HG03460 (cell line): ENCODE data around the gene FEZF1.

Experiments used
- ATAC-seq: cut with Tn5 transposase; IDR thresholded peaks from one replicate; pipeline ENCODE4 v1.9.1; 2021; ENCODE audit not compliant: unreplicated experiment

Gene FEZF1

GRCh38 chr7:122269241-122269640, 35.3 kb downstream of the FEZF1 start:
- no peak for ATAC-seq

- no peak for ATAC-seq
Observed at GRCh38 chr7:122268101-122268500, 36.4 kb downstream of the FEZF1 start.

- no peak for ATAC-seq
Observed at GRCh38 chr7:122262246-122262645, 42.3 kb downstream of the FEZF1 start.

- ATAC-seq: no peak
Observed at GRCh38 chr7:122261442-122261841, 43.1 kb downstream of the FEZF1 start.

DNA sequence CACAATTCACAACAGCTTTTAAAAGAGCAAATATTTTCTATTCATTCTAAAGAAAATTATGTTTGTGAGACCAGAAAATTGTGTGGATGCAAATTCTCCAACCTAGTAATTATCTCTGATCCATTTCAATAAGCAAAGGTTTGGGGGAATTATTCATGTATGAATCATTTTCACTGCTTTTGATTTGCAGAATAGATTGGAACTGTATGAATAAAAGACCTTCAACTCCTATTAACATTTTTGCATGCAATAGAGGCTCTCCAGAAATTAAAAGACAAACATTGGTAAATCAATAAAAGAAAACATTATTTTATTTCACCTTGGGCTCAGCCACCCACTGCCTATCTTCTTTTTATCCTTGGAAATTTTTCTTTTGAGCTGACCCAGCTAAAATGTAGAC, 43.5 kb downstream of the FEZF1 start:
- no peak for ATAC-seq

DNA sequence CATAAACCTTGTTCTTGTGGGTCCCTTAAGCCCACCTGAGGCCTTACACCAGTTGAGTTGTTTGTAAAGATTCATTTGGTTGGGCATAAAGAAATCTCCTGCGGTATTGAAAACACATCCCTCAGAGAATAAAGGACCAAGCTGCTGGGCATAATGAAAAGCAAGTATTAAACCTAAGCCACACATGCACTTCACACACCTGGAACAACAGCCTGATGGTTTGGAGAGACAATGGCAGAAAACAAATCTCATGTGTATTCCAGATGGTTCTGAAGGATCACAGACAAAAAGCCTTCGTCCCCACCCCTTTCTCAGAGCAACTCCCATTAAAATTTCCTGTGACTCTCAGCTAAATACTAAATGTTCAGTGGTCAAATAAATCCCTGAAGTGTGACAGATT, 44.2 kb downstream of the FEZF1 start:
- no peak for ATAC-seq

- ATAC-seq: no peak
Observed at GRCh38 chr7:122258971-122259370, 45.6 kb downstream of the FEZF1 start.

DNA sequence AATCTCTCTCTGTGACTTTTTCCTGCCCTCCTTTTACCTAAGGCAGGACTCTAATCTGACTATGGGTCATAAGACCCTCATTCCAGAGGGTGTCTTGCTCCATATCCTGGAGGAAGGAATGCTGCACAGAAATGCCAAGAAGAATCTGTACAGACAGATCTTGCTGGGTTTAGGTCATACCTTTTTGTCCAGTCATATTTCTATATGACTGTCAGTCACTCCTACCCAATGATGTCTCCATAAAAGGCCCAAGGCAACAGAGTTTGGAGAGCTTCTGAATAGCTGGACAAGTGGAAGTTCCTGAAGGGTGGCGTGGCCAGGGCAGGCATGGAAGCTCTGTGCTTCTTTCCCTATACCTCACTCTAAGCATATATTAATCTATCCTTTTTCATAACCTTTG, 47.5 kb downstream of the FEZF1 start:
- ATAC-seq: no peak

- no peak for ATAC-seq
Observed at GRCh38 chr7:122256046-122256445, 48.5 kb downstream of the FEZF1 start.

DNA sequence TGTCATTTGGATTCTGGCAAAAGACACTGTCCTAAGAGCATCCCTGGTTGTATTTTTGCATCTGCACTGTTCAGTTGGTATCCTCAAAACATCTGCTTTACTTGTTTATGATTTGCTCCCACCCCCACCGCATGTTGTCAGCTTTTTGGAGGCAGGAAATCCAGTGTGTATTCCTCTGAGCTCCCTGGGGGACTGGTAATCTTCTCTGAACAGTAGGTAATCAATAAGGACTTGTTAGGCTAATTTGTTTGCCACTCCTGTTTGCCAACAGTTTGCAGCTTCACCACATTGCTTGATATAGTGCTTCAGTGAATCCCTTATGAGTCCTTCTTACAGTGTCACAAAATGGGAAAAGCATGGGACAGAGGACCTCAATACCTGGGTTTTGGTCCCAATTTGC, 49.1 kb downstream of the FEZF1 start:
- ATAC-seq: no peak
